Sigmoid colon (tissue), 7 donors: ENCODE results near the gene STX3. TPM values are rescaled to one million over a fixed set of nuclear protein-coding genes. Genes with fewer than 3 reads are reported as not detected.

Experiments used
- DNase-seq: peaks from one replicate; pipeline ENCODE4 v3.0.0-alpha.2; 2019
- H3K27ac ChIP-seq, 4 donors: fragments of 200-600 bp; sonication (generic); one replicate each; pipeline ENCODE4 v1.5.1; 2016 to 2019; ENCODE audit warnings: mild to moderate bottlenecking in 1 of 4
- H3K27me3 ChIP-seq, 3 donors: fragments of 200-600 bp; sonication (generic); one replicate each; pipeline ENCODE4 v1.5.1; 2019; ENCODE audit warnings: mild to moderate bottlenecking in 1 of 3
- H3K36me3 ChIP-seq, 4 donors: fragments of 200-600 bp; sonication (generic); one replicate each; pipeline ENCODE4 v1.5.1; 2016 to 2019
- H3K4me1 ChIP-seq, 4 donors: fragments of 200-600 bp; sonication (generic); one replicate each; pipeline ENCODE4 v1.5.1; 2017 to 2019
- H3K4me3 ChIP-seq, 4 donors: fragments of 200-600 bp; sonication (generic); one replicate each; pipeline ENCODE4 v1.5.1; 2017 to 2019; ENCODE audit warnings: mild to moderate bottlenecking in 2 of 4, moderate library complexity in 1 of 4
- H3K9me3 ChIP-seq, 4 donors: fragments of 200-600 bp in 3 of 4; sonication (generic) in 3 of 4; one replicate each; pipeline versions ENCODE4 v1.5.1 to v1.6.1; 2013 to 2019
- CTCF ChIP-seq, 4 experiments: fragments of 450-650 bp in 3 of 4; fragments of 200-600 bp in 1 of 4; IDR thresholded peaks; one replicate each; pipeline ENCODE4 v1.5.1; 2016 to 2019; ENCODE audit warnings: antibody characterized with exemption in 4 of 4, mild to moderate bottlenecking in 3 of 4, moderate library complexity in 2 of 4
- EP300 ChIP-seq, 4 donors: sonication (generic); formaldehyde crosslinking; IDR thresholded peaks; one replicate each; pipeline ENCODE4 v1.6.1; 2017; ENCODE audit warnings: antibody characterized with exemption in 4 of 4
- POLR2A ChIP-seq, 2 donors: fragments of 450-650 bp; IDR thresholded peaks; one replicate each; pipeline ENCODE4 v1.6.1; 2016; ENCODE audit warnings: antibody characterized with exemption in 2 of 2, mild to moderate bottlenecking in 2 of 2, moderate library complexity in 2 of 2
- POLR2AphosphoS5 ChIP-seq, 4 donors: sonication (generic); formaldehyde crosslinking; IDR thresholded peaks; one replicate each; pipeline ENCODE4 v1.6.1; 2017; ENCODE audit warnings: antibody characterized with exemption in 4 of 4
- WGBS, 2 donors: extraction: QIAGEN DNeasy Blood & Tissue Kit; methylation state at CpG; one replicate each; pipeline ENCODE4 v1.1.7; 2013; 5-methylcytosine and 5-hydroxymethylcytosine counted together
- intact Hi-C: fragments of 100-400 bp; cut with DNase I; formaldehyde crosslinking; loops from one replicate; pipeline ENCODE4 v1.15.1; 2023
- polyA plus RNA-seq, 3 donors: library from polyadenylated mRNA; stranded (reverse); fragments of 200-250 nt; gene quantifications; one replicate each; pipeline ENCODE4 v1.2.3, GENCODE V29; 2013
- total RNA-seq, 4 donors: library from RNA; depleted of rRNA; stranded (reverse); fragments of >200 nt; gene quantifications; one replicate each; pipeline ENCODE4 v1.1.0, GENCODE V29; 2016
- donor health status: healthy with polysubstance abuse.
- donor health status: Bipolar disorder and iron deficiency.
- donor health status: healthy.

The STX3 gene
- total RNA-seq = 10 to 100 TPM in 3 of 4 donors, 1 to 10 TPM in 1; 9.7 to 19.3 (median 15.4) TPM
- polyA plus RNA-seq = 100 to 1,000 TPM in 1 of 3 donors, 10 to 100 TPM in 2; 39.2 to 120 (median 90.1) TPM

- 0% methylated on average over 80 of the region's 80 CpGs for WGBS, 2 donors
- Histone ChIP-seq H3K27ac (peak within 1 kb of the TSS; percentile 86 to 94 (median 91)), H3K4me3 (peak within 1 kb of the TSS; percentile 67 to 92 (median 76)), H3K9me3 (no peaks in the 10 kb centered on the region), H3K36me3 (no peaks in the 10 kb centered on the region), H3K27me3 (no peaks in the 10 kb centered on the region), H3K4me1 (peaks cover 0 to 22% (median 16%) of the 10 kb centered on the region in 4 donors)
- TF ChIP-seq POLR2AphosphoS5 (IDR thresholded peaks at IDR 0.05) (peak in 1 of 4 donors; percentile 6), EP300 (IDR thresholded peaks at IDR 0.05) (peak in 1 of 4 donors; percentile 10), POLR2A (IDR thresholded peaks at IDR 0.05) (no peak), CTCF (IDR thresholded peaks at IDR 0.05) (no peak)
- peak; percentile 75 for DNase-seq
- intact Hi-C loops = loop anchor here (1.0 to 10.0 kb wide), 8 partner anchors 47 to 1180 kb away; partner anchors contain the start of genes LPXN, MRPL16, OSBP and PATL1
These were observed at the start of gene STX3 for GRCh38 chr11:59754859-59755700. TSS of gene STX3 (plus strand) at chr11:59755376. CDS start at chr11:59755606, 230 bp downstream.

GRCh38 chr11:59706518-59707285, 48.5 kb upstream of the STX3 start:
- WGBS, 2 donors = 26 to 53% methylated on average over 5 of the region's 5 CpGs
- H3K9me3 ChIP-seq = peaks cover 0 to 2% (median 0%) of the 10 kb centered on the region in 4 donors
- intact Hi-C loops = no loop called here

DNA sequence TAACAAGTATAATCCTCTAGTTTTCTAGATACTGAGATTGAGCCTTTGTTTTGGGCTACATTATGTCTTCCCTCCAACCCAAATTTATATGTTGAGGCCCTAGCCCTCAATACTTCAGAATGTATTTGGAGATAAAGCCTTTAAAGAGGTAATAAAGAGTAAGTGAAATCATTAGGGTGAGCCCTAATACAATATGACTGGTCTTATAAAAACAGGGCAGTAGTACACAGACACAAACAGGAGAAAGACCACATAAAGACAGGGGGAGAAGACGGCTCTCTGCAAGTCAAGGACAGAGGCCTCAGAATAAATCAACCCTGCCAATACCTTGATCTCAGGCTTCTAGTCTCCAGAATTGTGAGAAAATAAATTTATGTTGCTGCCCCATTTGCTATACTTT, 47.8 kb upstream of the STX3 start:
- TF ChIP-seq CTCF (IDR thresholded peaks at IDR 0.05) = no peak
- no peak for TF ChIP-seq POLR2AphosphoS5 (IDR thresholded peaks at IDR 0.05)
- no peak for TF ChIP-seq EP300 (IDR thresholded peaks at IDR 0.05)
- TF ChIP-seq POLR2A (IDR thresholded peaks at IDR 0.05) = no peak
- intact Hi-C loops = no loop called here

More at GRCh38 chr11:59706518-59707285, 48.5 kb upstream of the STX3 start:
- no peak for TF ChIP-seq EP300 (IDR thresholded peaks at IDR 0.05)
- no peak for TF ChIP-seq POLR2AphosphoS5 (IDR thresholded peaks at IDR 0.05)
- TF ChIP-seq POLR2A (IDR thresholded peaks at IDR 0.05) = no peak
- no peak for TF ChIP-seq CTCF (IDR thresholded peaks at IDR 0.05)
- no peak for DNase-seq
- no peak overlapping the region for H3K27ac ChIP-seq
- peaks cover 0 to 3% (median 0%) of the 10 kb centered on the region in 3 donors for H3K27me3 ChIP-seq
- H3K4me3 ChIP-seq = no peak overlapping the region
- H3K36me3 ChIP-seq = no peaks in the 10 kb centered on the region
- no peaks in the 10 kb centered on the region for H3K4me1 ChIP-seq

DNA sequence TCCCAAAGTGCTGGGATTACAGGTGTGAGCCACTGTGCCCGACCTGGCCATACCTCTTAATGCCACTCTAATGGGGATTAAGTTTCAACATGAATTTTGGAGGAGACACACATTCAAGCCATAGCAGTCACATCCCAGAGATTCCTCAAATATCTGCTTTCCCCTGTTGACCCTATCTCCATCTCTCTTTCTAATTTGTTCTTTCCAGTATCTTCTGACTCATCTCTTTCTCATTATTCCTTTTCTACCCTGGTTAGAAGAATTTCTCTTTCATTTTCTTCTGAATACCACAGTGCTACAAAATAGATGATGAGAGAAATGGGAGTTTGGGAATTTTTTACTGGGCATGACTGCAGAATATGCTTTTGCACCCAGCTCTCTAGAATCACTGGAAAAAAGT, 46.6 kb upstream of the STX3 start:
- Histone ChIP-seq H3K27ac (no peak overlapping the region), H3K9me3 (peaks cover 0 to 2% (median 0%) of the 10 kb centered on the region in 4 donors), H3K27me3 (peaks cover 0 to 3% (median 0%) of the 10 kb centered on the region in 3 donors), H3K4me1 (no peaks in the 10 kb centered on the region), H3K4me3 (no peak overlapping the region), H3K36me3 (no peaks in the 10 kb centered on the region)
- TF ChIP-seq CTCF (IDR thresholded peaks at IDR 0.05) (no peak), POLR2A (IDR thresholded peaks at IDR 0.05) (no peak), POLR2AphosphoS5 (IDR thresholded peaks at IDR 0.05) (no peak), EP300 (IDR thresholded peaks at IDR 0.05) (no peak)
- intact Hi-C loops = no loop called here
- 70 to 88% methylated on average over 1 of the region's 1 CpG for WGBS, 2 donors
- no peak for DNase-seq

More for the DNA sequence above, 47.8 kb upstream of the STX3 start:
- WGBS, 2 donors = 30 to 60% methylated on average over 1 of the region's 1 CpG
- Histone ChIP-seq H3K27ac (no peak overlapping the region), H3K9me3 (peaks cover 0 to 2% (median 0%) of the 10 kb centered on the region in 4 donors), H3K4me1 (no peaks in the 10 kb centered on the region), H3K36me3 (no peaks in the 10 kb centered on the region), H3K4me3 (no peak overlapping the region), H3K27me3 (peaks cover 0 to 3% (median 0%) of the 10 kb centered on the region in 3 donors)
- no peak for DNase-seq
